Measurements from ENCODE around the gene NR2F6.

The NR2F6 gene

DNA sequence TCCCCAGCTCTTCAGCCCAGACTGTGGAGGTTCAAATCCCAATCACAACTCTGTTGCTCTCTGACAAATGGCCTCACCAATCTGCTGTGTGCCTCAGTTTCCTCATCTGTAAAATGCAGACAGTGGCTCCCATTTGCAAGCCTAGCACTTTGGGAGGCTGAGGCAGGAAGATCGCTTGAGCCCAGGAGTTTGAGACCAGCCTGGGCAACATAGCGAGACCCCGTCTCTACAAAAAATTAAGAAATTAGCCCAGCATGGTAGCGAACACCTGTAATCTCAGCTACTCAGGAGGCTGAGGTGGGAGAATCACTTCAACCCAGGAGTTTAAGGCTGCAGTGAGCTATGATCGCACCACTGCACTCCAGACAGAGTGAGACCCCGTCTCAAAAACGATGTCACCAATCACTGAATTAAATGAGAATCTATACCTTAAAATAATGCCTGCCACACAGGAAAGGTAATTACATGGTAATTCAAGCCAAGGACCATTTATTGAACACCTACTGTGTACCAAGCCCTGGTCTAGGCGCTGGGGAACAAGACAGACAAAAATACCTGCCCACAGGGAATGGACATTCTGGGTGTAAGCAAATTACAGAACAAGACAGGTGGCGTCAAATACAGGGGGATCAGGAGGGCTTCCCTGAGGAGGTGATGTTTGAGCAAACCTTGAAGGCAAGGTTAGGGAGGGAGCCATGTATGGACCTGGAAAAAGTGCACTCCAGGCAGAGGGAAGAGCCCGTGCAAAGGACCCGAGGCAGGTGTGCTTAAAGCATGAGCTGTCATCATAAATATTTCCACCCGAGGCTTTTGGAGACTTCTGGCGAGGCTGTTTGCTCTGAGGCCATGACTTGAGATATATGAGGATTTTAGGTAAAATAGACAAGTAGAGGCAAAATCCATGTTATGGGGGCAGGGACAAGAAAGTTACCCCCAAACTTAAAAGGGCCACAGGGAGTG lies 7.7 kb downstream of the NR2F6 start:
- no peak for DNase-seq

DNA sequence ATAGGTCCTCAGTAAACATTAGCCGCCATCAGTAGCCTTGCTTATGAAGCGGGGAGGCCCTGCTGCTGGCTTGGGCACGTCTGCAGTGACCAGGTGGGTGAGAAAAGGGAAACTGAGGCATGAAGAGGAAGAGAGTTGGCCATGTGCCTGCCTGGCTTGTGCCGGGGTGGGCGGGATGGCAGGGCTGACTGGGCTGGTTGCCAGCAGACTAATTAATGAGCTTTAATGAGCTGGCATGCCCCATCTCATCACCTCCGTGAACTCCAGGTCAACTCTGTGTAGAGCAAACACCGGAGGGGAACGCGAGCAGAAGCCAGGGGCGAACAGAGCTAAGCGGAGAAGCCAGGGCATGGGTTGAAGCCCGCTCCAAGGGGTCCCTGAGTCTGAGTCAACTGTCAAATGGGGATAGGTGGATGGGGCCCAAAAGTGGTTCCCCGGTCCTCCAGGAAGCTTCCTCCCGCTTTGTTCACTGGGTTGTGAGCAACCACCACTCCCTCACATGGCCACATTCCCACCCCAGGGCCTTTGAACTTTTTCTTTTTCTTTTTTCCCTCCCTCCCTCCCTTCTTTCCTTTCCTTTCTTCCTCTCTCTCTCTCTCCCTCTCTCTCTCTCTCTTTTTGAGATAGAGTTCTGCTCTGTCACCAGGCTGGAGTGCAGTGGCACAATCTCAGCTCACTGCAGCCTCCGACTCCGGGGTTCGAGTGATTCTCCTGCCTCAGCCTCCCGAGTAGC lies 8.7 kb downstream of the NR2F6 start:
- no peak for DNase-seq

DNA sequence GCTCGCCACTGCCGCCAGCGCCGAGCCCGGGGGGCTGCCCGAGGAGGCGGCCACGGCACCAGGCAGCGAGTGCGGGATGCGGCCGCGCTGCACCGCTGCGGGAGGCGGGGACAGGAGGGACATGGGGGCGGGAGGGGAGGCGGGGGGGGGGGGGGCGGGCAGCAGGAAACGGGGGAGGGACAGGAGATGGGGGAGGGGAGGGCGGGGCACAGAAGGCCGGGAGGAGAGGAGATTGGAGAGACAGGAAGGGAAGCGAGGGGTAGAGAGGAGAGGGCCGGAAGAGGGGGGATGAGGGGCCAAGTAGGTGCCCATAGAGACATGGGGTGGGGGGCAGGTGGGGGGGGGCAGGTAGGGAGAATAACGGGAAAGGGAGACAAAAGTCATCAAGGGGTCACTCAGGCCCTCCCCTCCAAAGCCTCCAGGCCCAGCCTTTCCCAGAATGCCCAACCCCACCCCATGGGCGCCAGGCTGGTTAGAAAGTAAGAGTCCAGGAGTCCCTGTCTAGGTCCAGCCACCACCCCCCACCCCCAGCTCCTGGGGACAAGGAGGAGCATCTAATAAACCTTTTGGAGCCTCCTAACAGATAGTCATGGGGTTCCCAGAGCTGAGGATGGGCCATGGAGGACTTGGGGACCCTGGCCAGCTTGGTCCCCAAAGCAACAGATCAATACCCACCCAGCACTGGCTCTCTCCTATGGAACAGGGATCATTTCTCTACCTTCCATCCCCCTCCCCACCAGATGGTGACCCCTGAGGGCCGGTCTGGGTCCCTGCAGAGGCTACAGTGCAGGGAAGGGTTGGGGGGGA lies 9.5 kb downstream of the NR2F6 start:
- DNase-seq = no peak

DNA sequence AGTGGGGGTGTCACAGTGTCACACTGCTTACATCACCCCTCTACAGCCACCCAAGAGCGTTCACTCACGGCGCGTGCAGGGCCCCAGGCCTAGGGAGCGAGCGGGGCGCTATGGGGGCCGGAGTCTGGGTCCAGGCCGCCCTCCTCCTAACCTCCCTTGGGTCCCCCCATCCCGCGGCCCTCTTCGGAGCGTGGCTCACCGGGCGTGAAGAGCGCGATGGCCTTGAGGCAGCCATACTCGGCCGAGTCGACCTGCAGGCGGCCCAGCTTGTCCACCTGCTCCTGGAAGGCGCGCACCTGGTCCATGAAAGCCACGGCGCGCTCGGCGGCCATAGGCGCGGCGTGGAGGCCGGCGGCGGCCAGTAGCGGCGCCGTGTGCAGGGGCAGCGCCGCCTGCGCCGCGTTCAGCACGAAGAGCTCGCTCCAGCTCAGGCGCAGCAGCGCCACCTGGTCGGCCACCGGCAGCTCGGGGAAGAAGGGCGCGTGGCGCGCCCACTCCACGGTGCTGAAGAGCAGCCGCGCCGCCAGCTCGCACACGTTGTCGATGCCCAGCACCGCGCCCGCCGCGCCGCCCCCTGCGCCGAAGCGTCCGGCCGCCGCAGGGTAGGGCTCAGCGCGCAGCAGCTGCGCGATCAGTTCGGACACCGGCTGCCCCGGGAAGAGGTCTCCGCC lies 10.3 kb downstream of the NR2F6 start:
- peak; percentile 81 for DNase-seq

DNA sequence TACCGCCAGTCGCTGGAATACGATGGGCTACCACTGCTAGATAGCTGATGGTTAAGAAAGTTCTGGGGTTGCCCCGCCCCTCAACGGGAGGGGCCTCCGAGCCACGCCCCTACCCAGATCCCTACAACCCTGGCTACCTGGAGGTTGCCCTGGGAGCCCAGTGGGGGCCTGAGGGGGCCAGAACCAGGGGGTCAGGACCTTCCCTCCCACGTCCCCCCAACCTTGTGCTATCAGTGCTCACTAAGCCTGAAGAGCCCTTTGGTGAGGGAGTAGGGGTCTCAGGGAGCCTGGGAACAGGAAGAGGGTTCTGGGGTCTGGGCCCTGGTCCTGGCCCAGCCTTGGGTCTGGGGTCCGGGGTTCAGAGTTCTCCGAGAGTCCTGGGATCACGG lies 10.8 kb downstream of the NR2F6 start:
- no peak for DNase-seq

DNA sequence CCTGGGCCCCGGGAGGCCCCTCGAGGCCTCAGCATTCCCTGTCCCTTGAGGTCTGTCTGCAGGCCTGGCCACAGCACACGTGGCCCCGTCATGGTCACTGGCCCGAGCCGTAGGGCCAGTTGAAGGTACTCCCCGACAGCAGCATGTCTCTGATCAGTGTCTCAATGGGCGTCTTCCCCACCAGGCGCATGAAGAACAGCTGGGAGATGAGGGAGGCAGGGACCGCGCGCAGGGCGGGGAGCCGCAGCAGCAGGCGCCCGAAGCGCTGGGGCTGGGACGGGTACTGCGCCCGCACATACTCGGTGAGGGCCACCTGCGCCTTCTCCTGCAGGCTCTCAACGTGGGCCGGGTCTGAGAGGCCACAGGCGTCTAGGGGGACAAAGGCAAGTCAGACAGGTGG lies 13.5 kb downstream of the NR2F6 start:
- DNase-seq = no peak

DNA sequence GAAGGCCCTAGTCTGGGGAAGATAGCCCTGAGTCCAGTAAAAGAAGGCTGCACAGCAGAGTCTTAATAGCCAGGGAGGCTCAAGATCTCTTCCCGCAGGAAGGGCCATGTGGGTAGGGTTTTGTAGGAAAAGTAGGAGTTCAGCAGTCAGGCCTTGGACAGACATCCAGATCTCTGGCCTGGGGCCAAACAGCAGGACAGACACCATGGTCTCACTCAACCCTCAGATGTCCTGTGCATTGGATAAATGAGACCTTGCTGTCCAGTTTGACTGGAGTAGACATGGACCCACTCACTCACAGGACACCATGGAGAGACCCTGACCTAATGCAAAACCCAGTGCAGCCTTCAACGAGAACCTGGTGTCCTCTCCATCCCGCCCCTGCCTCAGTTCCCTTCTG lies 15.8 kb downstream of the NR2F6 start:
- DNase-seq = no peak

DNA sequence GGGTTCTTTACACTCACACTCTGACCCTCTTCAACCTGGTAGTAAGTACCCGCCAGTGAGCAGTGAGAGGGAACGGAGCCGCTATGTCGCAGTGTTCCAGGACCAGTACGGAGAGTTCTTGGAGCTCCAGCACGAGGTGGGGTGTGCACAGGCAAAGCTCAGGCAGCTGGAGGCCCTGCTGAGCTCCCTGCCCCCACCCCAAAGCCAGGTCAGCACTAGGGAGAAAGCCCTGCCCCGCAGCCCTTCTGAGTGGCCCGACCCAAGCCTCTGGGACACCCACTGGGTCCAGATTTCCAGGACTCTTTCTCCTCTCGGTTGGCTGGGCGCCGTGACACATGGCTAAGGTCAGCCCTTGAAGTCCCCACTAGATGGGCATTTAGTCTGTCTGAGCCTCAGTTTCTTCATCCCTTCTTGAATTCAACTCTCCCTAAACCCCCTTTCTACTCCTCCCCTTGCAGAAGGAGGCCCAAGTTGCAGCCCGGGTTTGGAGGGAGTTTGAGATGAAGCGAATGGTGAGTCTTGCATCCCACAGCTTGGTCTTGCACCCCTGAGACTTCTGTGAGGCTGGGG lies 17.8 kb downstream of the NR2F6 start:
- no peak for DNase-seq

DNA sequence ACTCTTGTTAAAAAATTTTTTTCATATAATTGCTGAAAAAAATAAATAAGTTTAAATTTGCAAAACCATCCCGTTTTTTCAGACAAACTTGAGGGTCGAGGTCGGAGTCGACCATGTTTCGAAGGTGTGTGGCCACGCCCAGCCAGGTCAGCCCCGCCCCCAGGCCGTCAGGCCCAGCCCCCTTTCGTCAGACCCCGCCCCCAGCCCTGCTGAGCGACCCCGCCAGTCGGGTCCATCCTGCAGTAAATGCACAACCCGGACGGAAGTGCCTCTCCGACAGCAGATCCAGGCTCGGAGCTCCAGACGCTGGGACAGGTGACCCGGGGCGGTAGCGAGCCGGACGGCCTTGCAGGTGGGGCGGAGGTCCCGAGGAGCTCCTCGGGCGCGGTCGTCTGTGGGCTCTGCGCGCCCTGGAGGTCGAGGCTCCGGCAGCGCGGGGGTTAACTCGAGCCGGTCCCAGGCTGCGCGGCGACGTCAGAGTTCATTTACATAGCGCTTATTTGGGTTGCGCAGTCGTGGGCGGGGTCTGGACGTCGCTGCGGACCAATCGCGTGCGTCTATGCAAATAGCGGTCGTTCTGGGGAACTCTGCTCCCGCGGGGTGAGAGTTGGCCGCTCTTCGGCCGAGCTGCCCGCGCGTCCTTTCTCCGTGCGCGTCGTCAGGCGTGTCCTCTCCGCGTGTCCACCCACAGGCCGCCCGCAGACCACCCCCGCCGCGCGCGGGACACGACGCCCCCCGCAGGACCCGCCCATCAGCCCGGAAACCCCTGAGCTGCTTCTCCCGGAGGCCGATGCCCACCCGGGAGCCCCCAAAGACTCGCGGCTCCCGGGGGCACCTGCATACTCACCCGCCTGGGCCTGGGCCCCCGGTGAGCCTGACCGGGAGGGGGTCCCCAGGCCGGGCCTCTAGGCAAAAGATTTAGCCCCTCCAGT lies 19.5 kb downstream of the NR2F6 start, which contains the start of gene OCEL1:
TSS of gene OCEL1 (plus strand) at position 225 of the 932 bp plus-strand sequence. CDS start at position 247, 22 bp downstream.
- DNase-seq = peak; percentile 97

DNA sequence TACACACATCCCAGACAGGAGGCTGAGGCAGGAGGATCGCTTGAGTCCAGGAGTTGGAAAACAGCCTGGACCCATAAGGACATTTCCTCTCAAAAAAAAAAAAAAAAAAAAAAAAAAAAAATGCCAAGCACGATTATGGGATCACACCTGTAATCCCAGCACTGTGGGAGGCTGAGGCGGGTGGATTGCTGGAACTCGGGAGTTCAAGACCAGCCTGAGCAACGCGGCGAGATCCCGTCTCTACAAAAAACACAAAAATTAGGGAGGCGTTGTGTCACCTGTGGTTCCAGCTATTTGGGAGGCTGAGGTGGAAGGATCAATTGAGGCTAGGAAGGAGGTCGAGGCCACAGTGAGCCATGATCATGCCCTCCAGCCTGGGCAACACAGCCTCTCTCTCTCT lies 20.7 kb downstream of the NR2F6 start:
- no peak for DNase-seq

DNA sequence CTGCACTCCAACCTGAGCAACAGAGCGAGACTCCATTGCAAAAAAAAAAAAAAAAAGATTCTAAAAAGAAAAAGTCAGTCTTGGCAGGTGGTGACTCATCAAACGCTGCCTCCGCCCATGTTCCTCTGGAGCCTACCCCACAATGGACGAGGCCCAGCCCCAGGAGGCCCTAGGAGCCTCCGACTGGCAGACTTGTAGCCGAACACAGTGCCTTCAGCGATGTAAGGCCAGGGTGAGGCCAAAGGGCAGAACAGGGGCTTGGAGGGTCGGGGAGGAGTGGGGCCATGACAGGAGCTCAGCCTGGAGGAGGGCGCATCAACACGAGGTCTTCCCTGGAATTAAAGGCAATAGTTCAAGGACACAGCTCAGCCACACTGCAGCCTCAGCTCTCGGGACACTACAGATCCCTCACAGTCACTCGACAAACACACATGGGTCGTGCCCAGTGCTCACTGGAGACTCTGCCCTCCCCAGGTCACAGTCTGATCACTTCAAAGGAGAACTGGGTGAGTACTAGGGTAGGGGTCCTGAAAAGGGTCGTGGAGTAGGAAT lies 25.4 kb downstream of the NR2F6 start:
- peak; percentile 42 for DNase-seq

DNA sequence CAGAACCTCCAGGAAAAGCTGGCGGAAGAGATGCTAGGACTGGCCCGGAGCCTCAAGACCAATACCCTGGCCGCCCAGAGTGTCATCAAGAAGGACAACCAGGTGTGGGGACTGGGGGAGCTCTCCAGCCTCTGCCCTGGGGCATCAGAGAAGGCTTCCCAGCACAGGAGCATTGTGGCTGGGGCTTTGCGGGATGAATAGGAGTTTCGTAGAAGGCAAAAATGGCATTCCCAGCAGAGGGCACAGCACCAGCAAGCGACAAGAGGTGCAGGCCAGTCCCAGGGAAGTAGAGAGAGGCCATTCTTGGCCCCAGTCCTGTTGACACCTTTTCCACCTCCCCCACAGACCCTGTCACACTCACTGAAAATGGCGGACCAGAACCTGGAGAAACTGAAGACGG lies 26.4 kb downstream of the NR2F6 start:
- no peak for DNase-seq

DNA sequence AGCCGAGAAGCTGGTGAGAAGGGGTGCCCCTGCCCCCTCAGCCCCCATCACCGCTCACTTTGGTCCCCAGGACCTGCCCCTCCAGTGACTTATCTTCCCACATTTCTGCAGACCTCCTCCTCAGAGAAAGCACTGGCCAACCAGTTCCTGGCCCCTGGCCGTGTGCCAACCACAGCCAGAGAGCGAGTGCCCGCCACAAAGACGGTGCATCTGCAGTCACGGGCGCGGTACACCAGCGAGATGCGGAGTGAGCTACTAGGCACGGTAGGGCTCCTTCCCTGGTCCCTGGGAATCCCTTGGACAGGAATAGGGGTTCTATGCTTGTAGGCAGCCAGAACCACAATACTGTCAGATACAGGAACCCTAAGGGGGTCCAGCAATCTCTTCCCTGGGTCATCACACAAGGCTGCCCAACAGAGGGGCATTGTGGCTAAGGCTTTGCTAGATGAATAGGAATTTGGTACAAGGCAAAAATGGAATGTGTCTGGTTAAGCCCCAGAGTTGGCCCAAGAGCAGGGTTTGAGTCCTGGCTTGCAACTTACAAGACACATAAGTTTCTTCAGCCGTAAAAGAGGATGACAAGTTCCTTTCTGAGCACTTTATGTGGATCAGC lies 29.6 kb downstream of the NR2F6 start:
- DNase-seq = no peak

DNA sequence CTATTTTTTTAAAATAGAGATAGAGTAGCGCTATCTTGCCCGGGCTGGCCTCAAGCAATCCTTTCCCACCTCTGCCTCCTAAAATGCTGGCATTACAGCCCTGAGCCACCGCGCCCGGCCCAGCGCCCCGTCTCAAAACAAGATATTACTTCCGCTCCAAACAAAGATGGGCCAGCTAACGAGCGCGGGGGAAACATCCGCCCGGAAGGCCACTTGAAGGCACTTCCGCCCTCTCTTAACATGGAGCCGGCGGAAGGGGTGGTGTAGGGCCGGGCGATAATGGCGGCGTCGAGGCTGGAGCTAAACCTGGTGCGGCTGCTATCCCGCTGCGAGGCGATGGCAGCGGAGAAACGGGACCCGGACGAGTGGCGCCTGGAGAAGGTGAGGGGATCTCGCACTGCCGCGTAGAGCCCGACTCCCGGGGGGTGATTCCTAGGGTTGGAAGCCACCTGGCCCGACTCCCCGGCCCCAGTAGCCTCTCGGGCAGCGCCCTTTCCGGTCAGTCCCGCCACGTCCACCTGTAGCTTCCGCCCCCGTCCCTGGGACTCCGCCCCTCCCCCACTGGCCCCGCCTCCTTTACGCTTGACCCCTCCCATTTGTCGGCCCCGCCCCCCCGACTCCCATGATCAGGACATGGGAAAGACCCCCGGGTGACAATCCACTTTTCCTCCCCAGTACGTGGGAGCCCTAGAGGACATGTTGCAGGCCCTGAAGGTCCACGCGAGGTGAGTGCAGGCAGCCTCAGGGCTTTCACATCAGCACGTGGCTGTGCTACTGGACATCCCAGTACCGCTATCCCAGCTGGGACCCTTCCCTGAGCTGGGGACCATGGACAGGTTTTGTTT lies 30.4 kb downstream of the NR2F6 start, which contains the start of gene USE1:
TSS of gene USE1 (plus strand) at position 231 of the 845 bp plus-strand sequence. CDS start at position 280, 49 bp downstream.
- DNase-seq = peak; percentile 94

DNA sequence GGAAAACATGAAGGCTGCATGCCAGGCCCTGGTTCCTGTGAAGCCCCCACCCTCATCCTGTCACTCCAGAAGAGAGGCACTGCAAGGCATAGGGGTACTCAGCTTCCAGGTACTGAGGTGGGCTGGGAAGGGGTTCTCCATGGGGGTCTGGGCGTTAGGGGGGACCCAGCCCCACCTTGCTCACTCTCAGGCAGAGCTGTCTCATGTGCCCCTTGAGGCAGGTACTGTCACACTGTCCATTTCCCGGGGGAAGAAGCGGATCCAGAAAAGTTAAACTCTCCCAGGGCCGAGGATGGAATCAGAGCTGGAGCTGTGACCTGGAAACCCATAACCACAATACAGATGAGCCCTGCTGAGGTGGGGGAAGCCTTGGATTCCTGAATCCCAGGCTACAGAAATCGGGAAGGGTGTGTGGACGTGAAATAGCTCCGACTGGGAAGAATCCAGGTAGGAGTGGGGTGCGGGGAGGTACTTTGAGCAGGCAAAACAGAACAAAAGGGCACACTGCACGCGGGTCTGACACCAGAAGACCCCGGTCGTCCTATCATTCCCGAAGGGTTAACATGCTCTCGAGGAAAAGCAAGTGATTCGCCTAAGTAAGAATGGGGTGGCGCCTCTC lies 31.1 kb downstream of the NR2F6 start:
- no peak for DNase-seq

DNA sequence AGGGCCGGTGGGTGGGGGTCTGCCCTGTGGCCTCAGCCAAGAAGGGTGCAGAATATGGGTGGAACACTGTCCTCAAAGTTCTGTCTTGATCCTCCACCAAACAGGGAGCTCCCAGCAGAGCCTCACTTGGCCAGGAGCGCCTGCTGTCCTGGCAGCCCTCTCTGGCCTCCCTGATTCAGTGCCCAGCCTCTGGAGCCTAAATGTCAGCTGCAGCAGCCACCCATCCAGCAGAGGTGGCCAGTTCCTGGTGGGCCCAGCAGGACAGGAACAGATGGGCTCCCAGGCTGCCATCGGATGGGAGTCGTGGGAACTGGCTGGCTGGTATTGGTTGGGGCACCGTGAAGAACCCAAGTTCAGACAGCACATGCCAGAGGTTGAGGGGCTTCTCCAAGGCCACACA lies 32.4 kb downstream of the NR2F6 start:
- no peak for DNase-seq

DNA sequence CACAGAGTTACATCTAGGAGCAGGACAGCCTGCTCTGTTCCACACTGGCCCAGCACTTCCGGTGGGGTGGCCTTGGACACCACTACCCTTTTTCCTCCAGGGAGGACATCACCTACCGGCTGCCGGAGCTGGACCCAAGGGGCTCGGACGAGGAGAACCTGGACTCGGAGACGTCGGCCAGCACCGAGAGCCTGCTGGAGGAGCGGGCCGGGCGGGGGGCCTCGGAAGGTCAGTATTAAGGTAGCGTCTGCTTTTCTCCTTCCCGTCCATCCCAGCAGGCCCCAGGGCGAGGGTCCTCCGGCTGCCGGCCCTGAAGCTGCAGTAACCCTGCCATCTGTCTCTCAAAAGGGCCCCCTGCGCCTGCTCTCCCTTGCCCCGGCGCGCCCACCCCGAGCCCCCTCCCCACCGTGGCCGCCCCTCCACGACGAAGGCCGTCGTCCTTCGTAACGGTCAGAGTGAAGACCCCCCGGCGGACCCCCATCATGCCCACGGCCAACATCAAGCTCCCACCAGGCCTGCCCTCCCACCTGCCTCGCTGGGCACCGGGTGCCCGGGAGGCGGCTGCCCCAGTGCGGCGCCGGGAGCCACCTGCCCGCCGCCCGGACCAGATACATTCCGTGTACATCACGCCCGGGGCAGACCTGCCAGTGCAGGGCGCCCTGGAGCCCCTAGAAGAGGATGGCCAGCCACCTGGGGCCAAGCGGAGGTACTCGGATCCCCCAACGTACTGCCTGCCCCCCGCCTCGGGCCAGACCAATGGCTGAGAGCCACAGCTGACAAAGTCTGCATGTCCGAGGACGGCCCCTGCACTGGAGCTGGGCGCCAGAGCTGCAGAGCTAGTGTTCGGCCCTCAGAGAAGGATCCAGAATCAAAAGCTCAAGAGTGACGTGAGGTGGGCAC lies 33.9 kb downstream of the NR2F6 start:
- DNase-seq = no peak

DNA sequence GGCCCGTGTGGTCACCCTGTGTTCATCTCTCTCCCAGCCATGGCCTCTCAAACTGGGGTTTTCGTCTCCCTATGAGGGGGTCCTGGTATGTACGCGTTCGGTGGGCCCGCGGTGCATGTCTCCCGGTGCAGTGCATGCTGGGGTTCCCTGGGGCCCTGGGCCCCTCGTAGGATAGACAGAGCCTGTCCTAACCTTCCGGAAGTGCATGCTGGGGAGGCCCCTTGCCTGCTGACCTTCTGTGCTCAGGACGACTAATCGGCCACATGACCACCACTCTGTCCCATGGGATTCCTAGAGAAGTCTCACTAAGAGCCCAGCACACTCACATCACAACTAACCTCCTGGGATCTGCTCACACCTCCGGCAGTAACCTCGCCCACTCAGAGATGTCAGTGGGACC lies 35.4 kb downstream of the NR2F6 start:
- DNase-seq = no peak
